ENCODE data around the gene GADD45A. TPM values are rescaled to one million over a fixed set of nuclear protein-coding genes. Genes with fewer than 3 reads are reported as not detected.

GADD45A gene
- polyA plus RNA-seq, 3 donors: 7.5 to 14.3 (median 9.6) TPM

DNA sequence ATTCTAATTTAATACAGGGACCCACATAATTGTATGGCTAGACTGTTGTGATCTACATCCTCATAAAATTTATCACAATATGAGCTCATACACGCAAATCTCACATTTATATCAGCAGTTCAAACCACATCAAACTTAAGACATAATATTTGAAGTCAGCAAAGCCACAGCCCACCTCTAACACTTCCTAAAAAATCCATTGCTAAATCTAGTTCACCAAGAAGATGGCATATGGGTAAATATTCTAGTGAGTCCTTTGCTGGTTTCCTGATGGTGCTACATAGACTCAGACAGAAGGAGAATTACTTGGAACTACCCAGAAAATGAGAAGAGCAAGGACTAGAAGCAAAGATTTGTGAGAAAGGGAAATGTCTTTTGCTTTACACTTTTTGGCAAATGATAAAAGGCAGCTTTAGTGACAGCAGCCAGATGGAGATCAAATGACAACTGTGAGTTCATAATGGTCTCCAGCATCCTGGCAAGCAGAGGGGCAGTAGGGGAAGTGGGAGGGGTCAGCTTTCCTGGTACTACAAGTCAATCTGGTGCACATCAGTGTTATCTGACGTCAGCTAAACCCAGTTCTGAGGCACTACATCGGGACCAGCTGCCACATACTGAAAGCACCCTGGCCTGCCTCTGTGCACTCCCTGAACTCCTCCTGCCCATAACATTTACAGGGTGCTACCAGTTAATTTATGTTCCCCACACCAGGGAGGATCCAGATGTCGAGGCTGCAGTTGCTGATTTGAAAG lies 10.6 kb upstream of the GADD45A start:
- intact Hi-C loops (cut with micrococcal nuclease): loop anchor here in 1 of 2 donors (5.0 kb wide), 1 partner anchor 42 kb away; no protein-coding TSS in a partner anchor
- H4K20me1 ChIP-seq (ENCODE audit: insufficient read depth, low read length): no peaks in the 10 kb centered on the region
- H3K79me2 ChIP-seq (ENCODE audit: insufficient read depth, low read length): no peaks in the 10 kb centered on the region
- Mint-ChIP-seq H3K36me3 (no peaks in the 10 kb centered on the region), H3K9me3 (no peaks in the 10 kb centered on the region), H3K27me3 (ENCODE audit: low read depth in 3 of 3) (peaks cover 1 to 2% (median 1%) of the 10 kb centered on the region in 3 donors), H3K27ac (peak overlapping the region in 2 of 7 donors; percentile 26 to 64), H3K4me1 (peaks cover 8% of the 10 kb centered on the region), H3K4me3 (no peak overlapping the region)
- no peak overlapping the region for H3K4me2 ChIP-seq (replicated peaks; ENCODE audit: extremely low read depth, low read length, poor library complexity, severe bottlenecking)
- H3K9ac ChIP-seq (ENCODE audit: insufficient read depth, low read length, poor library complexity, severe bottlenecking): no peak overlapping the region
- no peak overlapping the region for H3K27ac ChIP-seq (ENCODE audit: low read depth in 1 of 2, low read length in 2 of 2)
- peaks cover 4 to 5% of the 10 kb centered on the region in 2 donors for H3K4me1 ChIP-seq (ENCODE audit: control insufficient read depth in 1 of 2, insufficient read depth in 2 of 2, low read length in 2 of 2)
- no peak overlapping the region for H3K4me3 ChIP-seq (replicated peaks in 1 of 3; ENCODE audit: low read depth in 2 of 3, low read length in 3 of 3)
- no peaks in the 10 kb centered on the region for H3K27me3 ChIP-seq (ENCODE audit: control insufficient read depth in 2 of 2, insufficient read depth in 2 of 2, low read length in 2 of 2)
- WGBS (ENCODE audit: insufficient coverage): 0% methylated on average over 2 of the region's 4 CpGs
- no peaks in the 10 kb centered on the region for H3K36me3 ChIP-seq (replicated peaks in 1 of 2; ENCODE audit: control insufficient read depth in 1 of 2, insufficient read depth in 2 of 2, low read length in 2 of 2)
- DNase-seq: no peak
- peak overlapping the region; percentile 35 for H2AFZ ChIP-seq (ENCODE audit: insufficient read depth, low read depth, low read length, poor library complexity, severe bottlenecking)
- no peaks in the 10 kb centered on the region for H3K9me3 ChIP-seq (replicated peaks in 1 of 2; ENCODE audit: control insufficient read depth in 1 of 2, insufficient read depth in 1 of 2, low read length in 2 of 2)
- TF ChIP-seq, protein P1, sequence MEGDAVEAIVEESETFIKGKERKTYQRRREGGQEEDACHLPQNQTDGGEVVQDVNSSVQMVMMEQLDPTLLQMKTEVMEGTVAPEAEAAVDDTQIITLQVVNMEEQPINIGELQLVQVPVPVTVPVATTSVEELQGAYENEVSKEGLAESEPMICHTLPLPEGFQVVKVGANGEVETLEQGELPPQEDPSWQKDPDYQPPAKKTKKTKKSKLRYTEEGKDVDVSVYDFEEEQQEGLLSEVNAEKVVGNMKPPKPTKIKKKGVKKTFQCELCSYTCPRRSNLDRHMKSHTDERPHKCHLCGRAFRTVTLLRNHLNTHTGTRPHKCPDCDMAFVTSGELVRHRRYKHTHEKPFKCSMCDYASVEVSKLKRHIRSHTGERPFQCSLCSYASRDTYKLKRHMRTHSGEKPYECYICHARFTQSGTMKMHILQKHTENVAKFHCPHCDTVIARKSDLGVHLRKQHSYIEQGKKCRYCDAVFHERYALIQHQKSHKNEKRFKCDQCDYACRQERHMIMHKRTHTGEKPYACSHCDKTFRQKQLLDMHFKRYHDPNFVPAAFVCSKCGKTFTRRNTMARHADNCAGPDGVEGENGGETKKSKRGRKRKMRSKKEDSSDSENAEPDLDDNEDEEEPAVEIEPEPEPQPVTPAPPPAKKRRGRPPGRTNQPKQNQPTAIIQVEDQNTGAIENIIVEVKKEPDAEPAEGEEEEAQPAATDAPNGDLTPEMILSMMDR (IDR thresholded peaks at IDR 0.05): no peak

DNA sequence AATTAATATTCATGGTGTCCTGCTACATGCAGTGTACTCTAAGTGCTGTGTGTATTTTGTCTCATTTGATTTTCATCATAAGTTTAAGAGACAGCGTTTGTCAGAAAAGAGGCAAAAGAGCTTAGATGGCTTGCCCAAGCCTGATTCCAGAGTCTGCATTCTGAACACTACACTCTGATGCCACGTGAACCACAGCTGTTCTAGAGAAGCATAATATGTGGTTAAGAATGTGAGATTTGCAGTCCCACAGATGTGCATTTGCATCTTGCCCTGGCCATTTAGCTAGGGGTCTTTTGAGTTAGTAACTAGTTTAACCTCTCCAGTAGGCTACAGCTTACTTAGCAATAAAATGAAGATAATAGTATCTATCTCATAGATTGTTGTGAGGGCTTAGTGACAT lies 9.2 kb upstream of the GADD45A start:
- H2AFZ ChIP-seq (ENCODE audit: insufficient read depth, low read depth, low read length, poor library complexity, severe bottlenecking): peak overlapping the region; percentile 12
- no peak overlapping the region for H3K27ac Mint-ChIP-seq
- intact Hi-C loops (cut with micrococcal nuclease): no loop called here
- H3K4me2 ChIP-seq (replicated peaks; ENCODE audit: extremely low read depth, low read length, poor library complexity, severe bottlenecking): no peak overlapping the region
- H3K36me3 Mint-ChIP-seq: no peaks in the 10 kb centered on the region
- peaks cover 8% of the 10 kb centered on the region for H3K4me1 Mint-ChIP-seq
- no peaks in the 10 kb centered on the region for H3K79me2 ChIP-seq (ENCODE audit: insufficient read depth, low read length)
- H3K4me3 Mint-ChIP-seq: no peak overlapping the region
- no peaks in the 10 kb centered on the region for H4K20me1 ChIP-seq (ENCODE audit: insufficient read depth, low read length)
- DNase-seq: no peak
- H3K27me3 ChIP-seq (ENCODE audit: control insufficient read depth in 2 of 2, insufficient read depth in 2 of 2, low read length in 2 of 2): no peaks in the 10 kb centered on the region
- no peak overlapping the region for H3K27ac ChIP-seq (ENCODE audit: low read depth in 1 of 2, low read length in 2 of 2)
- no peaks in the 10 kb centered on the region for H3K9me3 Mint-ChIP-seq
- H3K36me3 ChIP-seq (replicated peaks in 1 of 2; ENCODE audit: control insufficient read depth in 1 of 2, insufficient read depth in 2 of 2, low read length in 2 of 2): no peaks in the 10 kb centered on the region
- H3K9me3 ChIP-seq (replicated peaks in 1 of 2; ENCODE audit: control insufficient read depth in 1 of 2, insufficient read depth in 1 of 2, low read length in 2 of 2): no peaks in the 10 kb centered on the region
- H3K4me3 ChIP-seq (replicated peaks in 1 of 3; ENCODE audit: low read depth in 2 of 3, low read length in 3 of 3): no peak overlapping the region
- WGBS (ENCODE audit: insufficient coverage): 55% methylated on average over 2 of the region's 2 CpGs
- TF ChIP-seq, protein P1 (IDR thresholded peaks at IDR 0.05): no peak
- peaks cover 1 to 3% (median 2%) of the 10 kb centered on the region in 3 donors for H3K27me3 Mint-ChIP-seq (ENCODE audit: low read depth in 3 of 3)
- peaks cover 4 to 5% of the 10 kb centered on the region in 2 donors for H3K4me1 ChIP-seq (ENCODE audit: control insufficient read depth in 1 of 2, insufficient read depth in 2 of 2, low read length in 2 of 2)
- no peak overlapping the region for H3K9ac ChIP-seq (ENCODE audit: insufficient read depth, low read length, poor library complexity, severe bottlenecking)
